ENCODE data around the gene ADAM10.
"Not testable (repeated sequence)": the region's sequence is repeated elsewhere in the genome, so short reads cannot be mapped to it uniquely, and the experiment has no call there.

Gene ADAM10

GRCh38 chr15:58604455-58604923, 145.0 kb downstream of the ADAM10 start:
- no peak for DNase-seq

- DNase-seq = not testable (repeated sequence)
These were observed 145.6 kb downstream of the ADAM10 start for GRCh38 chr15:58603927-58604326.

GRCh38 chr15:58602823-58603222, 146.7 kb downstream of the ADAM10 start:
- DNase-seq = no peak

- no peak for DNase-seq
These were observed 150.7 kb downstream of the ADAM10 start for GRCh38 chr15:58598829-58599210.

- DNase-seq = no peak
These were observed 151.3 kb downstream of the ADAM10 start for GRCh38 chr15:58597943-58598828.

- DNase-seq = no peak
These were observed 153.8 kb downstream of the ADAM10 start for GRCh38 chr15:58595516-58596263.

GRCh38 chr15:58594898-58595297, 154.6 kb downstream of the ADAM10 start:
- no peak for DNase-seq

GRCh38 chr15:58593870-58594269, 155.6 kb downstream of the ADAM10 start:
- DNase-seq = no peak

GRCh38 chr15:58590926-58591325, 158.6 kb downstream of the ADAM10 start:
- DNase-seq = no peak

GRCh38 chr15:58590236-58590635, 159.3 kb downstream of the ADAM10 start:
- DNase-seq = no peak

- no peak for DNase-seq
These were observed 160.5 kb downstream of the ADAM10 start for GRCh38 chr15:58589047-58589446.

GRCh38 chr15:58588096-58588495, 161.4 kb downstream of the ADAM10 start:
- no peak for DNase-seq

- no peak for DNase-seq
These were observed 162.0 kb downstream of the ADAM10 start for GRCh38 chr15:58587486-58587885.

- no peak for DNase-seq
These were observed 163.6 kb downstream of the ADAM10 start for GRCh38 chr15:58585693-58586443.

GRCh38 chr15:58584789-58585461, 164.6 kb downstream of the ADAM10 start:
- no peak for DNase-seq

GRCh38 chr15:58583171-58583908, 166.2 kb downstream of the ADAM10 start:
- no peak for DNase-seq

- no peak for DNase-seq
These were observed 167.3 kb downstream of the ADAM10 start for GRCh38 chr15:58582160-58582559.

GRCh38 chr15:58576657-58577056, 172.8 kb downstream of the ADAM10 start:
- DNase-seq = no peak

- no peak for DNase-seq
These were observed 174.3 kb downstream of the ADAM10 start for GRCh38 chr15:58575045-58575786.

GRCh38 chr15:58574631-58575030, 174.9 kb downstream of the ADAM10 start:
- no peak for DNase-seq

GRCh38 chr15:58573270-58573669, 176.2 kb downstream of the ADAM10 start:
- DNase-seq = no peak
